ENCODE data around the gene CLSTN2.

Gene CLSTN2

DNA sequence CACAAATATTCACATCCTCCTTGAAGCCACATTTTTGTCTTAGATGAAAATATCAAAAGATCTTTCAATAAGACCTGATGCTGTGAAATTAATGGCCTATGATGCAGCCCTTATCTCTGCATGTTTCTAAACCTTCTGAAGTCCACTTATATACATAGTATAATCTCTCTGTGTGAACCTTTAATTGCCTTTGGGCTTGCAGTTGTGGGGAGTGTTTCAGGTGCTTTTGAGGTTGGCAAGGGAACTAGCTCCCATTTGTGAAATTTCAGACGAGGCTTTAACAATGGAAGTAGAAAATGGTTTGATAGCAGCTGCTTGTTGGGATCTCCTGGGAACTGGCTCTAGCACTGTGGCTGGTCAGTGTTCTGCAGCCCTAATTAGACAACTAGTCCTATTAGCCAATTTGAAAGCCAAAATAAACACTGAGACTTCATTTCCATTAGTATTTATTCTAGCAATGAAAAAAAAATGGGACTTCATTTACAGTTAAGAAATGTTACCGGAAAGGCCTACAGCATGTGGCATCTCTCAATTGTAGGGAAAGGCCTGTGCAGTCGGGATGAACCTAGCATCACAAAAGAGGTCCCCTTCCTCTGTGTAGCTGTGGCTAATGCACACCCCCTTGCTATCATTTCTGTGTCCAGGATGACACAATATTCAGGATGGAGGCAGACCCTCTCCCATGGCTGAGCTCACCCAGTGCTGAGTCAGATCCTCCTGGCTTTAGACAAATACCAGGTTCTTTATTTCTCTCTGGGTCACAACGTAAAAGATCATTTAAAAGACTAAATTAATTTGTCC lies 602.1 kb downstream of the CLSTN2 start:
- no peak for DNase-seq

DNA sequence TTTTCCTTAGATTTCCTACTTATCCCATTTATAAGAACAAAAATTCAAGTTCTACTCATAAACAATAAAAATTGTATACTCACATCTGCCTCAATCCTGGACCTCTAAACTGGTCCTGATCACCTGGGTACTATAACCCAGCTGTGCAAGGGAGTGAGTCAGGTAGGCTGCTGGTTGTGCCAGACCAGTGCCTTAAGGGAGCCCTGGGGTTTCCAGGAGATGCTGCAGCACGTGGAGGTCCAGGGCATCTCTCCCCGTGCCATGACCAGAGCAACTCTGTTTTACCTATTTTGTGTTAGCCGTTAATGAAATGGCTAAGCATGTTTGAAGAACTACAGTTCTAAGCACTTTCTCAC lies 602.7 kb downstream of the CLSTN2 start:
- DNase-seq = no peak

DNA sequence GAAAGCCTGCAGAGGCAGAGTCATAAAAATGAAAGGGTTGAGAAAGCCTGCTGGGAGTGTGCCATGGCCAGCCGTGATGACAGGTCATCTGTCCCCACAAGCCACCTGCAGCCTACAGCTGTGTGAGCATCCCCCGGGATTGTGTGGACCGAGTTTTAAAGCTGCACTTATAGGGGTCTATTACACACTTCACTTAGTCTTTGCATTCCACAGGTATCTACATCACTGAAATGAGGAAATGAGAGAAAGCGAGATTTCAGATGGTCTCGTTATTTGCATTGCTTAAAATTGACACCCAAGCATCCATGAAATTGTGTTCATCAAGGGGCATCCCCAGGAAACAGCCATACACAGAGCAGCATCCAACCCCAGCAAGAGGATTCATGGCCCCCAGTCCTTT lies 605.3 kb downstream of the CLSTN2 start:
- no peak for DNase-seq

DNA sequence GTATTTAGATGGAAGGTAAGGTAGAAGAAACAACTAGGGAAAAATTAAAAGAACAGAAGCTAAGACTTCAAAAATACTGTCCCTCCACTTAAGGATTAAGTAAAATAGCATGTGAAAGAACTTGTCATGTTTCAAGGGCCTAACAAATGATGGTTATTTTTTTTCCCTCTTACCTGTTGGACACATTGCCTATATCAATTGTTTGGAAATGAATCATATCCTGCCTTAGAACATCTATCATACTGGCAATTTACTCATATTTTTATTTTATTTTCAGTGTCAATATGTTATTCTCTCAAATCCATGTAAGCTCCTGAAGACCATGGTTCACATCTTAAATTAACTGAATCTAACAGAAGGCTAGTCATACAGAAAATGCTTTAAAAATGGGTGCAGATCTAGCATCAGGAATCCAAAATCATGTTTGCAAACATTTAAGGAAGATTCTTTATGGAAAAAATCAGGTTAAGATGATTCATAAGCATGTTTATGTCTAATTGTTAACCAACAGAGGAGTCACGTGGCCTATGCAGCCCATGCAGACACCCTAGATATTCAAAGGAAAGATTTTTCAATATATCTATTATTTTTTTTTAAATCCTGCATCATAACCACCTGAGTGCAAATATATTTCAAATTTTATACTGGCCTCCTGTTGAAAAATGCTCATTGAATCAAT lies 607.1 kb downstream of the CLSTN2 start:
- DNase-seq = no peak

DNA sequence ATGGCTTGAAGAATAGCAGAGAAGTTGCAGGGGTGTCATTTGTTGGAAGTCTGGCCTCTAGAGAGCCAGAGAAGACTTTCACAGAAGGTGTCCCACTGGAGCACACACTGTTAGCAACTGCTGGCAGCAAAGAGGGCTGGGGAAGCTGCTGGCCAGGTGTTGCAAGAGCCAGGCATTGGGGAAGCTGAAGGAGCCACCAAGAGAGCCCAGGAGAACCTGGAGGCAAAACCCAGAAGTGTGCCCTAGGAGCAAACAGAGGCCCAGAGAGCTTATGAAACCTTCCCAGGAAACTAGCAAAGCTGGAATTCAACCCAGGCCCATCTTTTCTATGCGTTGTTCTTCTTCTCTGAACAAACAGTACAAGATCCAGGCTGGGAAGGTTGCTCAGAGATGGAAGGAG lies 610.2 kb downstream of the CLSTN2 start:
- DNase-seq = no peak

DNA sequence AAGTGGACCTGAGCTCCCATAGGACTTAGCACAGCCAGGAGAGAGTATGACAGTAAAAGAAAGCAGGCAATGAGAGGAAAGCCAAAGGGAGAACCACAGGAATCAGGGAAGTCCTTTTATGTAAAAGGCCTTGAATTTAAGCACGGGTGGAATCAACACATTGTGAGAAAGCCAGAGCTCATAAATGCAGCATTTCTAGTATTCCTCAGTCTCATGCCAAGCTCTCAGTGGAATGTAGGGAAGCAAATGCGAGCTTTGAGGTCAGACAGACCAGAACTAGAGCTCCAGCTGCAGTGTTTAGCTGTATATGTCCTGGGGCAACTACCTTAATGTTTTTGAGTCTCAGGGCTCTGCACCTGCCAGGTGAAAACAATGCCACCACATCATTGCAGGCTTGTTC lies 610.8 kb downstream of the CLSTN2 start:
- no peak for DNase-seq

DNA sequence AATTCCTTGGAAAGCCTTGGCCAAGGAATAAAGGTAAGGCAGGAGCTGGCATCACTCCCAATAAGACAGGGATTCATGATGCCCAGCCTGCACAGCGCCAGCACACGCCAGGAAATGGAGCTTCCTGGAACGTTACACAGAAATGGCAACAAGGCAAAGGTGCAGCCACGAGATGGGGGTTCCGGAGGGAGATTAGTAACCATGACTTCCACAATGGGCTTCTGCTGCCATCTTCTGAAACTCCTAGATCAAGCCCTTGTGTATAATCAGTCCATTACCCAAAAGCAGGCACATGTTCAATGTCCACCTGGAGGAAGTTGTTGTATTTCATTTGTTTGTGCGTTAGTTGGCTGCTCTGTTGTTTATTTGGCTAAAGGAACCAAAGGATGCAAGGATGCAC lies 611.7 kb downstream of the CLSTN2 start:
- no peak for DNase-seq

DNA sequence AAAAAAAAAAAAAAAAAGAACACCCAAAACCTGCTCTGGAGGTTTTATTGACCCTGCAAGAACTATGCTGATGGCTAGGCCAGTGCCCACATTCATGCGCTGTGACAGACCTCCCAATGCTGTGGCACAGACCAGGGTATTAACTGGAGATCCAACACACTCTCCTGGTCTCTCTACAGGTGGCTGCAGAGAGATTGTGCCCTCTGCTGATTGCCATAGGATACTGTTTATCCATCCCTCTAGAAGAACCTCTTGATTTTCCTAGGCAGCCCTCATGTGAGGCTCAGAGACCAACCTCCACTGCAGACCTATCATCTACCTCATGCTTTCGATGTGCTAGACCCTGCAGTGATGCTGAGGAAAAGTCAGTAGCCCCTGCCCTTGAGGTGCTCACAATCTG lies 617.4 kb downstream of the CLSTN2 start:
- DNase-seq = no peak

DNA sequence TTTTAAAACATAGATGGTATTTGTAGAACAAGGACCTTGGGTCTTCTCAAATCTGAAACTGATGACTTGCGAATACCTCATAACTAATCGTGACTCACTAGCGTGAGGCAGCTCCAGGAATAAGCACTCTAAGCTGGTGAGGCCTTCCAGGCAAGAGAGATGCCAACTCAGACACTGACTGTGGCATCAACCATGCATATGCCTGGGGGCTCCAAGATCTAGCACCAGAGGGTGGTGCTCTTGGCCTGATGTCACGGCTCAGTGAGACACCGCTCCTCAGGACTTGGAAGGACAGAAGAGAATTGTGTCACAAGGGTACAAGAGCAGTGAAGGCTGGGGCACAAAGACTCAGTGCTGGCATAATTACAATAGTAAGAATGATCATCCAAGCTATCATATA lies 617.9 kb downstream of the CLSTN2 start:
- DNase-seq = no peak

DNA sequence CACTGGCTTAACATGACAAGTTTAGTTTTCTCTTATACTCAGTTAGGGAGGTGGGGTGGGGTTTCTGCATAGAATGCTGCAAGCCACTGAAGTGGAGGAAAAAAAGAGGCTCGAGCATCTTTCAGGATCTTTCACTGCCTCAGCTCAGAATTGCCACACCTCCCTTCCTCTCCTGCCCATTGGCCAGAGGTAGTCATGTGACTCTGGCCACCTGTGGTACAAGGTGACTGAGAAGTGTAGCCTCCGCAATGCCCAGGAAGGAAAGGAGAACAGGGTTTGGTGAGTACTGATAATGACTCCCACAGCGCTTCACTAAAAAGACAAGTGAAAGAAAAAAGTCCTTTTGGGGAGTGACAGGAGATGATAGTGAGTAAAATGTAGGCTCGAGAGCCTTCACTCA lies 618.6 kb downstream of the CLSTN2 start:
- no peak for DNase-seq

DNA sequence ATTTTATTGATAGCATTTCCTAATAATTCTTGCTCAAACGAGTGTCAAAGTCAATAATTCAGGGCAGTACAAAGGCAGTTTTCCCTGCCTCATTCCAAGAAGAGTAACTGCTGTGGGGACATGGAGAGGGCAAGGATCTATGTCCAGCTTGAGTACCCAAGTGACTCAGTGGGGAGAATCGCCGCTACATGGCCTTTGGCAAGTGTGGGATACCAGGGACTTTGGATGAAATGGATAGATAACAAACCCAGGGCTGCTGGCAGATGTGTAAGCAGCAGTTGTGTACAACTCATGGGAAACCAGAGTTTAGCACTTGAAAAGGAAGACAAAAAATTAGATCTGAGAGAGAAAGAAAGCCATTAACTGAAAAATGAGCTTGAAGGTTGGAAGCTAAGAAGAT lies 620.7 kb downstream of the CLSTN2 start:
- no peak for DNase-seq

DNA sequence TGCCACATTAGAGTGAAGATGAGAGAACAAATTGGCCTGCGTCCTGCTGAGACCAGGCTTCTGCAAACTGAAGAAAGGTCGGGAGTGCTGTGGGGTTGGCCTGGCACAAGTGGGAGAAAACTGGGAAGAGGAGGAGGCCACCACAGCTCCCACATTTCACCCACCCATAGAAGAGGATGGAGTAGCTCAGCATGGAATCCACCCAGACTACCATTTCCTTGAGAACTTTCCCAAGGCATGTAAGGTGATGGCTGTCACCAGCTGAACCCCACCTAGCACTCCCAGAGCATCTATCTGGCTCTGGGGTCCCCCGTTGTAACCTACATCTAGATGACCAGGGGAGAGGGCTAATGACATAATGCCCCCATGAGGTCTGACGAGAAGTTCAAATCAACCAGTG lies 622.5 kb downstream of the CLSTN2 start:
- DNase-seq = no peak

DNA sequence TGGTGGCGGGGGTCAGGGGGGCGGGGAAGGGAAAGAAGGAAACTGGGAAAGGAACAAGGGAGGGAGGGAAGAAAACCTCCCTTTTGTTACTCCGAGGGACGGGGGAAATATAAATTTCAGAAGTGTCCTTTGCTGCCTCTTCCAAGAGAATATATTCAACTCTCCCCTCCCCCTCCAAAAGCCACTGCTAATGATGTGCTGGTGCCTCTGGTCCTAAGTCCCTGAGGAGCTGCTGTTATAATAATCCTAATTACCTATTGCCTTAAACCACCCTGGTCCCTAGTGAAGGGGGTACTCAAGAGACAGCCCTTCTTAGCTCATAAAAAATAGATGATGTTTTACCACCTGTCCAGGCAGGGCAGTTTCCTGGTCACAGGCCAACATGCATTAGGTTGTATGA lies 624.6 kb downstream of the CLSTN2 start:
- no peak for DNase-seq

DNA sequence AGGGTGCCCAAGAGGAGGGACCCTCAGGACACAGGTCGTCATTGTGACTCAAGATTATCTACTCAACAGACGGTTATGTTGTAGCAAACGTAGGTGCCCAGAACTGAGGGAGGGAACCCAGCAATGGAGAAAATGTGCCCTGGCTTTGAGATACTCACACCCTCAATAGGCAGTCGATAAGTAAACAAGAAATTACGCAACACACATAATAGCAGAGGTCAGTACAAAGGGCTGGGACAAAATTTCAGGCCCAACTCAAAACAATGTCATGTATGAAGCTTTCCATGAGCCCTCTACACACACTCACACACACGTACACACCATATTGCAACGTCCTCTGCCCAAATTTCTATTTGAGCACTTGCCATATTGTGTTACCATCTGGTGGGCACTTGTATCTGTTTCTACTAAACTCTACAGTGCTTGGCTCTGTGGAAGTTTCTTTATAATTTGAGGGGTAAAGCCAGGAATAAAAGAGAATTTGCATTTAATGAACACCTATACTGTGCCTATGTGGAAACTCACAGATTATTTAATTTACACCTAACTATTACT lies 628.3 kb downstream of the CLSTN2 start:
- no peak for DNase-seq

DNA sequence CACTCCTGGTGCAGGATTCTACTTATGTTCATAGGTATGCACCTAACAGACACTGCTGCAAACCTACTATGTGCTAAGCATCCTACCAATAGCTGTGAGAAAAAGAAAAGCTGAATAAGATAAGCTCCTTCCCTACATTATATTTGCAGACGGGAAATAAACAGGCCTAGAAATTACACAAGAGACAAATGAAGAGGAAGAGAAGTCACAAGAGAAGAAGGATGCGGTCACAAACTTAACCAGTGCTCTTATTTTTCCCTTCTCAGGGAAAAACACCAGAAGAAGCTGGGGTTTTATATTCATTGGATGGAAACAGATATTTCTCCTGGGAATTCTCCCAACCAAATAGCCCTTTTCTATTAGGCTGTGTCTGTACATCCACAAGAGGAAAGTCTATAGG lies 633.1 kb downstream of the CLSTN2 start:
- no peak for DNase-seq

DNA sequence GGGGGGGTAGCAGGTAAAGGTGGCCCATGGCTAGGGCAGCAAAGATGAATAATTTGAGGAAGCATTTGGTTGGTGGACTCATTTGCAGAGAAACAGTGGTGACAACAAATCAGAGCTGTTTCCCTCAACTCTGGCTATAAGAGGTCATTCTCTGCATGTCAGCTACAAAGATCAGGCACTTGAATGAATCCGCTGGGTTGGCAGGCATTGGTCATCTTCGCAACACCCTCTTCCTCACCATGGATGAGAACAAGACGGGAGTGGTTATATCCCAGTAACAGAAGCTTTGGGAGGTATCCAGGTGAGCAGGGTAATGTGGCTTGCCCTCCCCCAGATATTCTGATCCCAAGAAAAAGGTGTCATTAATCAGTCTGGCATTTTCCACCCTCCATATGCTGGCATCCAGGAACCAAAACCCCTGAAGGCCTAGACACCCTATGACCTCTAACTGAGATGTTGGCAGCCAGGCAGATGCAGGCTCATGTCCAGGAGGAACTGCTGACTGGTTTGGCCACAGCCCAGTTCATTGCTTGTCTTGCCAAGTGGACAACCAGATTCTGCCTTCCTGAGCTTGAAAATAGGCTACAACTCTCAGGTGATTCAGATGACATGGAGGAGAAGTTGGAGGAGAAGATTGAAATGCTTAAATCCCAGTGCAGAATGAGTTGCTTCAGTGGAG lies 634.0 kb downstream of the CLSTN2 start:
- DNase-seq = peak in 15 of 58 donors; percentile 2 to 40 (median 10)

DNA sequence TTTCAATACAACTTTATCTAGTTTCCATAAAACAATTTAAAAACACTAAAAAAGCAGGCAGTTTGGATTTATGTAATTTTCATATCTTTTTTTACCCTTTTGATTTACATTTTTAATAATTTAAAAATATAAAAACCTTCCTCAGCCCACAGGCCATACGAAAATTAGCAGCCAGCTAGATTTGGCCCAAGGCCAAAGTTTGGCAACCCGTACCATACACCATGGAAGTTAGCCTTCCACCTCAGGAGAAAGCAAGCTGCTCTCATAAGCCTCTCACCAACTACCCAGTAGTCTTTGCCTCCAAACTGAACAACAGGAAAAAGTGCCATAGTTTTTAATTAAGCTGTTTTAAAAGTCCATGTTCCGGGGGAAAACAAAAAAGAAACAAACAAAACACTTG lies 635.6 kb downstream of the CLSTN2 start:
- DNase-seq = peak in 1 of 58 donors; percentile 3

DNA sequence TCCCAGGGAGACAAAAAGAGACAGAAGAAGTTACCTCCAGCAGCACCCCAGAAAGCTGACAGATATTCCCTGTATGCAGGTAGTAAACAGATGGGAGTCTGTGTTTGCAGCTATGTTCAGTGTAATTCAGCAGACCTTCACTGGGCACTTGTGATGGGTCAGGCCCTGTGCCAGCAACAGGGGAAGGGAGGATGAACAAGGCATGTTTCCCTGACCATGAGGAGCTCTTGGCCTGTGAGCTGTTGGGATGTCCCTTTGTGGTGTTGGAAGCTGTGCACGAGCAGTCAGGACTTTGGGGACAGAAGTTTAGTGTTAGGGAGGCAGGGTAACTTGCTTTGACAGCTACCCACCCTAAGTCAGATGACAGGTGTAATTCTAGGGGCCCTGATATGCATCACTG lies 636.9 kb downstream of the CLSTN2 start:
- DNase-seq = no peak

DNA sequence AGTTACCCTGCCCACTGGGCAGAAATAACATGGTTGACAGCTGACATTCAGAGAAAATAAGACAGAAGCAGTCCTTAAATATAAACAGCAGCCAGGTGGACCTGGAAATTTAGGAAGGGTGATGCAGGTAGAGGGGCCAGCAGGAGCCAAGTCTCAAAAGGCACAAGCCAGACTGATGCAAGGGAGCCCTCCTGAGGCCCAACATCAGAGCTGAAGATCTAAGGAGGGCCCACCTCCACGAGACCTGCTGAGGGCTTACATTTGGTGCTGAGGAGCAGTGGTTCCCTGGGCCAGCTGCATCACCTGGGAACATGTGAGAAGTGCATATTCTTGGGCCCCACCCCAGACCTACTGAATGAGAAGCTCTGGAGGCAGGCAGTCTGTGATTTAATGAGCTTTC lies 637.3 kb downstream of the CLSTN2 start:
- no peak for DNase-seq

DNA sequence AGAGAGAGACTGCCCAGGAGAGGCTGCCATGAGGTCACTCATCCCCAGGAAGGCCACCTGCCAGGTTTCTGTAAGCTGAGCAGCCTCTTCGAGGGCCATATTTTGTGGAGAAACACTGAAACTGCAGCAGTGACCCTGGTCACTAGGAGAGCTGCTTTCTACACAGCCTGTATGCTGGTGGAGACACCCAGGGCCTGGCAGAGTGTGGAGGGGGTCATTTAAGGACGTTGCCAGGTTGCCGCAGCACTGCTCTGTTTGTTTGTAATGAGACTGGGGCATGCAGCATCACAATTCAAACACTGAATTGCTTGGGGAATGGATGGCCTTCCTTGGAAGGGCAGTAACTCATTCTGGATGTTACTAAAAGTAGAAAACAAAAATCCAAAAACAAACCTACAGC lies 638.0 kb downstream of the CLSTN2 start:
- DNase-seq = peak in 4 of 58 donors; percentile 5 to 23 (median 9)

DNA sequence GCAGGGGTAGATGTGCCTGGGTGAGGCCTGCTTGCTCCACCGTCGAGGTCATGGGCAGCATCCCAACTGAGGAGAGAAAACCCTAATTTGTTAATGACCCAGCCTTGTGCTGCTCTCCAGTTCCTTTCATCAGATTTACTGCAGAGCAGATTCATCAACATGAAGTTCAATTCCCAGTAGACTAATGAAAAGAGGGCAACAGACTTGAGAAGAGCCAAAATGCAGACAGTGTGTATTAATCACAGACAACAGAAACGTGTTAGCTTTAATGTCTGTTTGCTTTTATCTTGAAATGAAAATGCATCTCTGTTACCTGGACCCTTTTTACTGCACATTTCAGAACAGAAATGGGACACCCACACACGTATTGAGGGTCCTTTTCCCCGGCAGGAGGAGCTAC lies 639.4 kb downstream of the CLSTN2 start:
- DNase-seq = no peak

DNA sequence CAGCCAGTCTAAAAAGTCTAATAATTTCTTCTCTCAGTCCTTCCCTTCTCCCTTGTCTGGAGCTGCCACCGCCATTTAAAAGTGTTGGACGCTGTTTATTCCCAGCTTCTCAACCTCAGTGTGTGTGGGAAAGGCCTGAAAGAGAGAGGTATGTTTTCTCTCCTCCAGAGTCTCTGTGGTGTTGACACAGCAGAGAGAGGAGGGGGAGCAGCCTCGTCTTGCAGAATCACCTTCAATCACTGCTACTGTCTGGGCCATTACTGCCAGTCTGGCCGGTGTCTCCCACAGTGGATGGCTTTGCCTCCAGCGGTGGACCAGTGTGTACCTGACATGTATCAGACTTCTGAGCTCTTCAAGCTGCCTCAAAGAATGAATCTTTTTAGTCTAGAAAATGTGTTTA lies 641.5 kb downstream of the CLSTN2 start:
- no peak for DNase-seq

Data from anterior cingulate cortex (tissue), 58 donors.